B cell (primary cell): ENCODE results near the gene SLC2A9. TPM values are rescaled to one million over a fixed set of nuclear protein-coding genes. Genes with fewer than 3 reads are reported as not detected.

Experiments used
- ATAC-seq: fragments of 200-7000 bp; cut with Tn5 transposase; one replicate; pipeline ENCODE4 v1.10.0; 2021; ENCODE audit warnings: low read depth, mild to moderate bottlenecking, moderate number of reproducible peaks, moderate library complexity
- CTCF ChIA-PET: fragments of 350-600 bp; sonication (Branson Sonifier 250); formaldehyde crosslinking; loops from one replicate; lab custom pipeline; 2021; ENCODE audit warnings: antibody characterized with exemption, inconsistent platforms; lab: Charles Lee
- POLR2A ChIA-PET: fragments of 350-600 bp; sonication (Branson Sonifier 250); formaldehyde crosslinking; loops from one replicate; lab custom pipeline; 2021; ENCODE audit warnings: antibody characterized with exemption; lab: Charles Lee
- DNase-seq: peaks from one replicate; pipeline ENCODE4 v3.0.0; 2013
- H2AFZ ChIP-seq: 2 replicates; pipeline ENCODE4 v1.6.1; 2012; ENCODE audit warnings: mild to moderate bottlenecking, low read depth, low read length; ENCODE audit not compliant: insufficient read depth, poor library complexity, severe bottlenecking
- H3K27ac ChIP-seq, 2 donors: 1 replicate in 1 of 2; 2 replicates in 1 of 2; pipeline ENCODE4 v1.5.1; 2012 to 2013; ENCODE audit warnings: low read length in 2 of 2, mild to moderate bottlenecking in 2 of 2, moderate library complexity in 1 of 2
- H3K27me3 ChIP-seq, 4 experiments: fragments of 200-600 bp in 1 of 4; sonication (generic) in 1 of 4; replicated peaks in 1 of 4; 1 replicate in 2 of 4; 2 replicates in 2 of 4; pipeline versions ENCODE4 v1.6.1 to v1.7.0; 2013 to 2016; ENCODE audit warnings: low read length in 3 of 4, mild to moderate bottlenecking in 2 of 4, mixed read lengths in 1 of 4, moderate library complexity in 1 of 4; ENCODE audit not compliant: insufficient read depth in 4 of 4, control insufficient read depth in 3 of 4; ENCODE audit errors: control extremely low read depth in 1 of 4
- H3K36me3 ChIP-seq, 2 experiments: replicated peaks in 1 of 2; 1 replicate in 1 of 2; 2 replicates in 1 of 2; pipeline versions ENCODE4 v1.6.1 to v1.7.1; 2013; ENCODE audit warnings: low read length in 1 of 2; ENCODE audit not compliant: insufficient read depth in 2 of 2, control insufficient read depth in 1 of 2; ENCODE audit errors: control extremely low read depth in 1 of 2, extremely low read depth in 1 of 2
- H3K4me1 ChIP-seq, 2 donors: fragments of 200-600 bp in 1 of 2; sonication (generic) in 1 of 2; 1 replicate in 1 of 2; 2 replicates in 1 of 2; pipeline versions ENCODE4 v1.5.1 to v1.6.1; 2013 to 2017; ENCODE audit warnings: low read length in 2 of 2; ENCODE audit not compliant: control insufficient read depth in 2 of 2, insufficient read depth in 2 of 2
- H3K4me2 ChIP-seq: replicated peaks from 2 replicates; pipeline ENCODE3; 2012; ENCODE audit warnings: mild to moderate bottlenecking, low read depth, low read length; ENCODE audit not compliant: poor library complexity, severe bottlenecking
- H3K4me3 ChIP-seq, 5 experiments: fragments of 200-600 bp in 1 of 5; sonication (generic) in 1 of 5; 1 replicate in 3 of 5; 2 replicates in 2 of 5; pipeline versions ENCODE4 v1.5.1 to v1.7.0; 2011 to 2016; ENCODE audit warnings: low read length in 4 of 5, mild to moderate bottlenecking in 4 of 5, low read depth in 2 of 5, control low read depth in 1 of 5, moderate library complexity in 1 of 5; ENCODE audit not compliant: insufficient read depth in 1 of 5; ENCODE audit errors: control extremely low read depth in 1 of 5, extremely low read depth in 1 of 5
- H3K79me2 ChIP-seq: fragments of 200-600 bp; sonication (generic); one replicate; pipeline ENCODE4 v1.6.0; 2016; ENCODE audit warnings: low read length; ENCODE audit not compliant: control insufficient read depth, insufficient read depth
- H3K9ac ChIP-seq: fragments of 200-600 bp; sonication (generic); 2 replicates; pipeline ENCODE4 v1.6.1; 2017; ENCODE audit warnings: mild to moderate bottlenecking, low read length, moderate library complexity
- H3K9me3 ChIP-seq, 3 donors: one replicate each; pipeline versions ENCODE4 v1.6.1 to v1.7.1; 2013; ENCODE audit warnings: low read length in 2 of 3; ENCODE audit not compliant: control insufficient read depth in 2 of 3, insufficient read depth in 1 of 3; ENCODE audit errors: control extremely low read depth in 1 of 3
- H4K20me1 ChIP-seq: 2 replicates; pipeline ENCODE4 v1.6.0; 2012; ENCODE audit warnings: mild to moderate bottlenecking, low read length; ENCODE audit not compliant: insufficient read depth, control insufficient read depth, poor library complexity, severe bottlenecking
- H3K27ac Mint-ChIP-seq: one replicate; pipeline ENCODE4 v1.8.0; 2021; ENCODE audit warnings: mixed read lengths
- H3K27me3 Mint-ChIP-seq: one replicate; pipeline ENCODE4 v1.8.0; 2021; ENCODE audit warnings: mixed read lengths
- H3K4me1 Mint-ChIP-seq: one replicate; pipeline ENCODE4 v1.8.0; 2021; ENCODE audit warnings: mixed read lengths
- H3K4me3 Mint-ChIP-seq: one replicate; pipeline ENCODE4 v1.8.0; 2021; ENCODE audit warnings: mixed read lengths
- H3K9me3 Mint-ChIP-seq: one replicate; pipeline ENCODE4 v1.8.0; 2022; ENCODE audit warnings: mixed read lengths; ENCODE audit not compliant: insufficient read depth
- CTCF ChIP-seq: fragments of 200-600 bp; IDR thresholded peaks from one replicate; pipeline ENCODE4 v1.8.0; 2022; ENCODE audit warnings: antibody characterized with exemption, mild to moderate bottlenecking
- EZH2 ChIP-seq: IDR thresholded peaks from 2 replicates; pipeline ENCODE4 v1.6.1; 2012; ENCODE audit warnings: borderline replicate concordance, low read depth, mild to moderate bottlenecking, moderate library complexity, low read length; ENCODE audit not compliant: insufficient read depth, poor library complexity, severe bottlenecking
- WGBS: methylation state at CpG from one replicate; pipeline ENCODE4 v1.1.5; 2013; ENCODE audit warnings: missing lambda C conversion rate; ENCODE audit not compliant: insufficient coverage; 5-methylcytosine and 5-hydroxymethylcytosine counted together
- intact Hi-C: fragments of 100-400 bp; cut with micrococcal nuclease; formaldehyde crosslinking; loops from one replicate; pipeline ENCODE4 v1.10.0; 2022
- polyA plus RNA-seq: library from polyadenylated mRNA; depleted of rRNA; stranded (reverse); fragments of >200 nt; gene quantifications from 2 replicates; pipeline ENCODE4 v1.2.3, GENCODE V29; 2012
- total RNA-seq, 2 donors: library from RNA; stranded (reverse); fragments of 120-200 nt in 1 of 2; gene quantifications; 1 replicate in 1 of 2; 2 replicates in 1 of 2; pipeline versions ENCODE4 v1.2.3 to v1.2.4, GENCODE V29; 2013 to 2022

Gene SLC2A9
- total and polyA plus RNA-seq, 2 donors (not counting 1 experiment from before 2014, with no cell fraction given) = 0.89 to 2.1 TPM

DNA sequence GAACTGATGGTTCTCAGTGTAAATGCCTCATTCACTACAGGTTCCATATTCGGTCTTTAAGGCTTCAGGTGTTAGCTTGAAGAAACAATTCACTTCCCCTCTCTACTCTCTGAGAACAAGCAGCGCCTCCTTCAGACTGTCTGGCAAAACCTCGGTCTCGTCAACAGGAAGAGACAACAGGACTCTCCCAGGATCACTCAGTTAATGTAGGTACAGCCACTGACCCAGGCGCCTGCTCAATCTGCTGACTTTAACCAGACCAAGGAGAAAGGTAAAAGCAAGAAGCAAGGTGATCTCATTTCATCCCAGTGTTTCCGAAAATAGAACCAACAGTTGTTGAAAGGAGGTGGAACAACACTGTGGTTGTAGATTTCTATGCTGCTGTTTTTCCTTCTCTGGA, 102.2 kb downstream of the SLC2A9 start:
- no peak for ATAC-seq
- Mint-ChIP-seq H3K4me3 (no peak overlapping the region), H3K27ac (no peak overlapping the region), H3K9me3 (no peaks in the 10 kb centered on the region), H3K27me3 (no peaks in the 10 kb centered on the region), H3K4me1 (no peaks in the 10 kb centered on the region)
- H3K36me3 ChIP-seq = no peaks in the 10 kb centered on the region
- ChIA-PET POLR2A (no interaction called here), CTCF (no interaction called here)
- H3K4me2 ChIP-seq = no peak overlapping the region
- DNase-seq = no peak
- H3K4me1 ChIP-seq = no peaks in the 10 kb centered on the region
- TF ChIP-seq CTCF = no peak
- H3K79me2 ChIP-seq = no peaks in the 10 kb centered on the region
- H3K27ac ChIP-seq = no peak overlapping the region
- no peak overlapping the region for H3K9ac ChIP-seq
- 100% methylated on average over 2 of the region's 6 CpGs for WGBS
- intact Hi-C loops = no loop called here
- H4K20me1 ChIP-seq = no peaks in the 10 kb centered on the region
- H3K27me3 ChIP-seq = no peaks in the 10 kb centered on the region
- H3K4me3 ChIP-seq = no peak overlapping the region
- no peak overlapping the region for H2AFZ ChIP-seq
- H3K9me3 ChIP-seq = no peaks in the 10 kb centered on the region

DNA sequence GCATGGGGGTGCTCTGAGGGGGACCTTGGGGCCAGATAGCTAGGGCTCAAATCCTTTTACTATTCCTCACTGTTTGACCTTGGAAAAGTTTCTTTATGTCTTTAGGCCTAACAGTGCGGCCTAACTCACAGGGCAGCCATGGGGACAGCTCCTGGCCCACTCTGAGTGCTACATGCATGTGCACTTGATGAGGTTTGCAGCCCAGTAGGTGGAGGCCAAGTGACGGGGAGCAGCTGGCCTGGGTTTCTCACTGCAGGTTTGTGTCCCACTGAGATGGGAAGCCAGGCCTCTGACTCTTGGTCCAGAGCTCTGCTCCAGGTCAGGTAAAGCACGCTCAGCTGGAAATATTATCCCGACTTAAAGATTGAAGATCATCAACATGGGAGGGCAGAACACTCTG, 102.8 kb downstream of the SLC2A9 start:
- Histone ChIP-seq H3K4me2 (no peak overlapping the region), H3K9me3 (no peaks in the 10 kb centered on the region), H3K27ac (no peak overlapping the region), H3K36me3 (no peaks in the 10 kb centered on the region), H3K79me2 (no peaks in the 10 kb centered on the region), H4K20me1 (no peaks in the 10 kb centered on the region), H3K4me1 (no peaks in the 10 kb centered on the region), H2AFZ (no peak overlapping the region), H3K9ac (no peak overlapping the region), H3K4me3 (no peak overlapping the region), H3K27me3 (no peaks in the 10 kb centered on the region)
- Mint-ChIP-seq H3K4me1 (no peaks in the 10 kb centered on the region), H3K4me3 (no peak overlapping the region), H3K9me3 (no peaks in the 10 kb centered on the region), H3K27me3 (no peaks in the 10 kb centered on the region), H3K27ac (no peak overlapping the region)
- DNase-seq (no peak), ATAC-seq (no peak)
- 90% methylated on average over 4 of the region's 4 CpGs for WGBS
- ChIA-PET CTCF (no interaction called here), POLR2A (no interaction called here)
- intact Hi-C loops = no loop called here
- TF ChIP-seq CTCF (no peak), EZH2 (no peak)
